ENCODE data around the gene PRPSAP1.

DNA sequence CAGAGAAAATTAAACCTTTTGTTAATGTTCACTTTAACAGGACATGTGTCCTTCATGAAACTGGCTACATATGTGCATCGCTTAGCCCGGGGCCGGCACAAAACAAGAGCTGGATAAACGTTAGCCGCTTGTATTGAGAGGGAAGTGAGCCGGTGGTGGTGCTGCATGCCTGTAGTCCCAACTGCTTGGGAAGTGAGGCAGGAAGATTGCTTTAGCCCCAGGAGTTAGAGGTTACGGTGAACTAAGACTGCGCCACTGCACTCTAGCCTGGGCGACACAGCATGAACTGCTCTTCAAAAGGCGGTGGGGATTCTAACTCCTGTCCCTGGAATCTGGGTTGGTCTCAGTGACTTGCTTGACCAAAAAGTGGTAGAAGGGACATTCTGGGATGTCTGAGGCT, 15.7 kb upstream of the PRPSAP1 start:
- TF ChIP-seq, protein P1, sequence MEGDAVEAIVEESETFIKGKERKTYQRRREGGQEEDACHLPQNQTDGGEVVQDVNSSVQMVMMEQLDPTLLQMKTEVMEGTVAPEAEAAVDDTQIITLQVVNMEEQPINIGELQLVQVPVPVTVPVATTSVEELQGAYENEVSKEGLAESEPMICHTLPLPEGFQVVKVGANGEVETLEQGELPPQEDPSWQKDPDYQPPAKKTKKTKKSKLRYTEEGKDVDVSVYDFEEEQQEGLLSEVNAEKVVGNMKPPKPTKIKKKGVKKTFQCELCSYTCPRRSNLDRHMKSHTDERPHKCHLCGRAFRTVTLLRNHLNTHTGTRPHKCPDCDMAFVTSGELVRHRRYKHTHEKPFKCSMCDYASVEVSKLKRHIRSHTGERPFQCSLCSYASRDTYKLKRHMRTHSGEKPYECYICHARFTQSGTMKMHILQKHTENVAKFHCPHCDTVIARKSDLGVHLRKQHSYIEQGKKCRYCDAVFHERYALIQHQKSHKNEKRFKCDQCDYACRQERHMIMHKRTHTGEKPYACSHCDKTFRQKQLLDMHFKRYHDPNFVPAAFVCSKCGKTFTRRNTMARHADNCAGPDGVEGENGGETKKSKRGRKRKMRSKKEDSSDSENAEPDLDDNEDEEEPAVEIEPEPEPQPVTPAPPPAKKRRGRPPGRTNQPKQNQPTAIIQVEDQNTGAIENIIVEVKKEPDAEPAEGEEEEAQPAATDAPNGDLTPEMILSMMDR (IDR thresholded peaks at IDR 0.05), result no peak
- TF ChIP-seq POLR2A (IDR thresholded peaks at IDR 0.05), result no peak
- TF ChIP-seq POLR2AphosphoS5 (IDR thresholded peaks at IDR 0.05; ENCODE audit: insufficient read depth in 1 of 2, low read depth in 1 of 2), result no peak

All from vagina (tissue), 2 donors.